D721Med (cell line): ENCODE measurements around the gene MBNL2.

Experiments used
- DNase-seq: peaks from one replicate; pipeline ENCODE4 v3.0.0; 2011; ENCODE audit warnings: low spot score; ENCODE audit not compliant: insufficient read length
- FAIRE-seq: peaks from 2 replicates; lab custom pipeline; 2011; peaks lifted over from hg19 to GRCh38; lab: Jason Lieb, UNC
- CTCF ChIP-seq: IDR thresholded peaks from 2 replicates; pipeline ENCODE4 v1.5.1; 2012; ENCODE audit warnings: mild to moderate bottlenecking, control low read depth; ENCODE audit not compliant: insufficient read depth; ENCODE audit errors: missing control alignments

Gene MBNL2

DNA sequence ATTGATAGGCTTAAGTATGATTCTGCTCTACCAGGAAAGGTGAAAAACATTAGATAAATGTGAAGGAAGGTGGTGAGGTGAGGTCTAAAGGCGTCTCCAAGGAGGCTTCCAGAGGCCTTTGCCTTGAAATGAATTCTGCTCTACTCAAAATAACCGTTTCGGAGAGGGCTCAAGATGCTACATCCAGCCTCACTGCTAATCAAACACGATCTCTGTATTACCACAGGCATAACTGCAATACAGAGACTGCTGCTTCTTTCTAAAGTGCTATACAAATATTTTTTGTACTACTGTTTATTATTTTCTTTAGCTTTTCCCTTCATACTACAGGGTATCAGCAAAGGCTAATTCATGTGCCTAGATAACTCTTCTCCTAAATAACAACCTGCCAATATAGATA lies 16.8 kb downstream of the MBNL2 start:
- no peak for FAIRE-seq
- TF ChIP-seq CTCF: no peak
- DNase-seq: no peak

GRCh38 chr13:97239306-97239705 lies 17.2 kb downstream of the MBNL2 start:
- DNase-seq: no peak
- FAIRE-seq: no peak
- no peak for TF ChIP-seq CTCF

DNA sequence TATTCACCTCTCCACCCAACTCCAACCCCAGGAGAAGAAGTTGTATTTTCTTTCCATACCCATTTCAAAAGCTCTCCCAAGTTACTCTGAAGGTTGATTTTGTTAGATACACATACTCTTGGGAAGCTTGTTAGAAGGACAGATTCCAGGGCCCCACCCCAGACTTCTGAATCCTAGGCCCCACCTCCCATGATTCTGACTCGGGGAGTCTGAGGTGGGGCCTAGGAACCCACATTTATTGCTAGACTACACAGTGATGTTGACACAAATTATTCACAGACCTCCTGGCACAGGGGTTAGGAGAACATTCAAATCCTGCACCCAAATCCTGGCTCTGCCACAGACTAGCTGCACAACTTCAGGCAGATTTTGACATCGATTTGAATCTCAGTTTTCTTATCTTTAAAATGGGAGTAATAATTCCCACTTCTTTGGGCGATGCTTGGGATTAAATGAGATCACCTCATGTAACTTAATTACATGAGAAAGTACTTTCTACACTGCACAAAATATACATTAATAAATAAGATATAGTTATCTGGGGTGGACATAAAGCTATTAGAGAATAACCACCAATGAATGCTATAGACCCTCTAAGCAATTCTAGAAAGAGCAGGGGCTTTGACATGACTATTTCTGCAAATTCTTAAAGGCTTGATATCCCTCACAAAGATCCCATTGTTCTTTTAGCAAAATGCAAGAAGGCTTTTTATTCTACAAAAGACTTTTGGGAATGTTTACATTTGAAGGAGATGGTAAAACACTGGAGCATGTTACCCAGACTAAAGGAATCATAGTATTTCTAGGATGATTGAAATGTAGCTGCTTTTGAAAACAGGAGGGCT lies 18.0 kb downstream of the MBNL2 start:
- FAIRE-seq: no peak
- TF ChIP-seq CTCF: no peak
- no peak for DNase-seq

DNA sequence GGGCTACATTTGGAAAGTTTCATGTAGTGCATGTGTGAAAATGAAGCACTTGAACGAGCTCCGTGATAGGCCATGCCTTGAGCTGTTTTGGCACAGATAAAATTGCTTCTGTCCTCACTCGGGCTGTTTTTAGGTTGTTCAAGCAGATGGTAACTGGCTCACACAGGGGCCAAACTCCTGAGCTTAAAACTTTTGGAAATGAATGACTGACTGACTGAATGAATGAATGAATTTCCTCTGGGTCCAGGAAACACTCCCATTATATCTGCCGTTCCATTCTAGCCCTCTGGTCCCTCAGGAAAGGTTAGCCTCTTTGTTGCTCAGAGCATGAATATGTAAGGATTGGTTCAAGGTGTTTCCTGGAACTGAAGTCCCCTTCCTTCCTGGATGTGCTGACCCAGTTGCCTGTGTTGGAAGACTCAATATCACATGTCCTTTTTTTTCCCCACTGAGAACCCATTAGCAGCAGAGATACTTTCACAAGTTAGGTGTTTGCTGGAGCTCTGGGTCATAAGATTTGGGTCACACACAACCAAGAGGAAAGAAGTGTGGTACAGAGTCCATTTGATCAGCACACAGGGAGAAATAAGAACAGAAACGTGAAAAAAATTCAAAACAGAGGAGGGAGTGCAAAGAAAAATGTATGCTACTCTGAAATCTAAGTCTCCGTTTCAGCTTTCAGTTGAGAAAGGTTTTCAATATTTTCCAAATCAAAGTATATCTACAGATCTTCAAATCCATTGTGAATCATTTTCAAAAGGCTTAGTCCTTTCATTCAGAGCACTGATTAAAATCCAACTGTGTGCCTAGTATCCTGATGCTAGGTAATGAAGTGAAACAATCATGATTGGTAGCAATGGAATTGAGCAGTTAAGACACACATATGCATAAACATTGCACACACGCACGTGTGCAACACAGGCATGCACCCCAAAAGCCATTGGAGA lies 18.9 kb downstream of the MBNL2 start:
- no peak for TF ChIP-seq CTCF
- FAIRE-seq (no peak), DNase-seq (no peak)

DNA sequence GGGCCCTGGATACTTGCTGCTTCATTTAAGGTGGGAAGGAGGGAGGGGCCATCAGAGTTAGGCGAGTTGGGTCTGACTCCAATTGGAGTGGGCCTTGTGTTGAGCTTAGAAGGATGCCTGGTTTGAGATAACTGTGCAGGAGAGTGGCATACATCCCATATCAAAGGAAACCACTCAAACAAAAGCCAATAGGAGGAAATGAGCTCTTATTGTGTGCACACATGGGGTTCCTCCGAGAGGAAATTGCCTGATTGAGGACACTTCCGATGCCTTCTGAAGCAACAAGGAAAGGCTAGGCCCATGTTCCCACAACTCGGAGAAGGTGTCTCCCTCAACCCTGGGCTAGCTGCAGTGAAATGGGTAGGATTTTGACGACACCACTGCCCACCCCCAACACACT lies 19.6 kb downstream of the MBNL2 start:
- no peak for TF ChIP-seq CTCF
- no peak for FAIRE-seq
- DNase-seq: no peak

DNA sequence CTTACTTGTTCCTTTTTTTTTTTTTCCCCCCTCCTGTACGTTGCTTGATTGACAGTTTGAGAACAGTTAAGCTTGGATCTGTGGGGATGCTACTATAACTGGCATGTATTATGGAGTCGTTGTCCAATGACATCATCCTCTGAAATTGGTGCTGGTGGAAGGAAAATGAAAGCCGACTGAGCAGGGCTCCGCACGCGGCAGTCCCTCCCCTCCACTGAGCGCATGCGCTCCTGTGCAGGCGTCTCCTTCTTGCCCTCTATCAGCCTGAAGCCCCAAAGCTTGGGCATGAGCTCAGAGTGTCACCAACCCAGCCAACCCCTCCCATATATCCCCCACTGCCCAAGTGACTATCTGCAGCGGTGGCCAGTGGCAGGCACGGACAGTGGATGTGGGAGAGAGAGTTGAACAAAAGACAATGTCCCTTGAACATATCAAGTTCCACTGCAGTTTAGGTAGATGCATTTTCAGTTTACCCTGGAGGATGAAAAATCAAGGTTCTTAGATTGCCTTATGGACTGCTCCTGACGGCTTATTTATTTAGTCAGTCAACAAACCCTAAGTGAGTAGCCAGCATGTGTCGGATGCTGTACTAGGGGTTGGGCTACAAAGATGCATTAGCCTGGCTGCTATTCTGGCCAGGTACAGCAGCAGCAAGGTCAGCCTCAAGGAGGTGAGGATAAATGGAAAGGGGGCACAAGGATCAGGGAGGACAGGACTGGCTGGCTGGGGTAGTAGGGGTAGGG lies 20.8 kb downstream of the MBNL2 start:
- DNase-seq: no peak
- FAIRE-seq: no peak
- TF ChIP-seq CTCF: no peak
